PC-3 (cell line): ENCODE measurements around the gene LINS1. TPM values are rescaled to one million over a fixed set of nuclear protein-coding genes. Genes with fewer than 3 reads are reported as not detected.

Source experiments
- ATAC-seq: fragments of 200-7000 bp; cut with Tn5 transposase; 2 replicates; pipeline ENCODE4 v1.9.1; 2020; ENCODE audit warnings: mild to moderate bottlenecking, moderate library complexity
- BruUV-seq: library from RNA; stranded (reverse); fragments of 400-500 nt; replicated peaks from 2 replicates; lab custom pipeline; 2021; lab: Mats Ljungman, UMichigan
- CTCF ChIA-PET: fragments of 300-600 bp; sonication (Branson Sonifier 250); formaldehyde crosslinking; loops from one replicate; lab custom pipeline; 2022; ENCODE audit warnings: antibody characterized with exemption; lab: Charles Lee
- POLR2A ChIA-PET: fragments of 300-600 bp; sonication (Branson Sonifier 250); formaldehyde crosslinking; loops from one replicate; lab custom pipeline; 2022; ENCODE audit warnings: antibody characterized with exemption; ENCODE audit not compliant: unreplicated experiment; lab: Charles Lee
- DNase-seq: peaks from one replicate; pipeline ENCODE4 v3.0.0-alpha.2; 2015
- H2AFZ ChIP-seq: fragments of 300-600 bp; sonication (generic); 2 replicates; pipeline ENCODE4 v1.6.0; 2016; ENCODE audit warnings: antibody characterized with exemption, low read length
- H3F3A ChIP-seq: fragments of 300-600 bp; sonication (generic); one replicate; pipeline ENCODE4 v1.6.0; 2017; ENCODE audit warnings: antibody characterized with exemption, low read length, control low read depth, mild to moderate bottlenecking; ENCODE audit not compliant: unreplicated experiment
- H3K27ac ChIP-seq: fragments of 300-600 bp; sonication (generic); 2 replicates; pipeline ENCODE4 v1.5.1; 2016; ENCODE audit warnings: mild to moderate bottlenecking, low read length
- H3K27me3 ChIP-seq: fragments of 300-600 bp; sonication (generic); 2 replicates; pipeline ENCODE4 v1.6.1; 2016; ENCODE audit warnings: low read length, mixed read lengths
- H3K36me3 ChIP-seq: fragments of 300-600 bp; sonication (generic); 2 replicates; pipeline ENCODE4 v1.6.1; 2016; ENCODE audit warnings: low read depth, mixed run types, low read length, mixed read lengths
- H3K4me1 ChIP-seq: fragments of 300-600 bp; sonication (generic); 2 replicates; pipeline ENCODE4 v1.5.1; 2016; ENCODE audit warnings: low read length; ENCODE audit not compliant: insufficient read depth
- H3K4me2 ChIP-seq: fragments of 300-600 bp; sonication (generic); 2 replicates; pipeline ENCODE4 v1.6.0; 2016; ENCODE audit warnings: low read length
- H3K4me3 ChIP-seq: fragments of 300-600 bp; sonication (generic); 2 replicates; pipeline ENCODE4 v1.5.1; 2016; ENCODE audit warnings: mild to moderate bottlenecking, low read length, mixed read lengths
- H3K79me2 ChIP-seq: fragments of 300-600 bp; sonication (generic); 2 replicates; pipeline ENCODE4 v1.6.1; 2017; ENCODE audit warnings: low read length, mixed read lengths
- H3K9ac ChIP-seq: fragments of 300-600 bp; sonication (generic); 2 replicates; pipeline ENCODE4 v1.6.0; 2016; ENCODE audit warnings: mild to moderate bottlenecking, low read length
- H3K9me2 ChIP-seq: fragments of 300-600 bp; sonication (generic); replicated peaks from 2 replicates; pipeline ENCODE4 v1.6.1; 2016; ENCODE audit warnings: mixed run types, low read length, mixed read lengths
- H3K9me3 ChIP-seq: fragments of 300-600 bp; sonication (generic); 2 replicates; pipeline ENCODE4 v1.6.1; 2016; ENCODE audit warnings: low read length, mixed read lengths
- H4K20me1 ChIP-seq: fragments of 300-600 bp; sonication (generic); 2 replicates; pipeline ENCODE4 v1.6.1; 2016; ENCODE audit warnings: low read length, mixed read lengths
- EZH2 ChIP-seq: fragments of 300-600 bp; sonication (generic); IDR thresholded peaks from one replicate; pipeline ENCODE4 v1.6.1; 2017; ENCODE audit warnings: antibody characterized with exemption, mild to moderate bottlenecking, low read length; ENCODE audit not compliant: unreplicated experiment
- EZH2phosphoT487 ChIP-seq: fragments of 300-600 bp; sonication (generic); IDR thresholded peaks from 2 replicates; pipeline ENCODE4 v1.6.1; 2018; ENCODE audit warnings: mild to moderate bottlenecking, antibody characterized with exemption, low read length, borderline replicate concordance
- intact Hi-C: fragments of 100-400 bp; cut with micrococcal nuclease; formaldehyde crosslinking; loops from 2 replicates; pipeline ENCODE4 v1.9.0; 2023
- total RNA-seq: library from RNA; depleted of rRNA; stranded (reverse); fragments of >200 nt; gene quantifications from 2 replicates; pipeline ENCODE4 v1.2.3, GENCODE V29; 2014
- TF ChIP-seq, protein P1 (sequence below): fragments of 300-600 bp; sonication (generic); conservative IDR thresholded peaks from 2 replicates; pipeline ENCODE4 v1.5.1; 2017; ENCODE audit warnings: antibody characterized with exemption, low read depth, mild to moderate bottlenecking, low read length

Gene LINS1
- total RNA-seq, 1 experiment from 2014 or later = 8.5 TPM

DNA sequence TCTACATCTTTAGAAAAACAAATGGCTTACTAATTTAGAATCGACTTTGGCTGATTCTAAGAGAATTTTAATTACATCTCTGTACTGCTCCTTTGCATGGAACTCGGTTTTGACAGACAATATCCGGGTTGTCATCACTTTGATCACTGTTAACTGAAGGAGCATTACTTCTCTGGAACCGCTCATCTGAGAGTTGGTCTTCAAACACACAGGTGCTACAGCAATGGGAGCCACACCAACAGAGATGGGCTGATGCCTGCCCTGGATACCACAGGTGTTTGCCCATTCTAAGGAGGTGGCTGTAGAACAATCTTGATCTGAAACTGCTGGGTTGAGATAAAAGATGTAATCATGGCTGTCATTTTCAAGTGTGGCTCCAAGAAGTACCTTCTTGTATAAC is 21.6 kb downstream of the LINS1 start:
- H3F3A ChIP-seq = no peaks in the 10 kb centered on the region
- H3K4me3 ChIP-seq = no peak overlapping the region
- CTCF ChIA-PET = no interaction called here
- ATAC-seq = no peak
- H3K9ac ChIP-seq = no peak overlapping the region
- H3K4me2 ChIP-seq = no peak overlapping the region
- H4K20me1 ChIP-seq = no peaks in the 10 kb centered on the region
- H3K9me3 ChIP-seq = 0 out of 2 replicates have a peak, but pooled peaks cover 6% of the 10 kb centered on the region
- no peak for DNase-seq
- H3K9me2 ChIP-seq = no peaks in the 10 kb centered on the region
- peaks cover 8% of the 10 kb centered on the region for H3K36me3 ChIP-seq
- H2AFZ ChIP-seq = no peak overlapping the region
- POLR2A ChIA-PET = no interaction called here
- BruUV-seq = no TSS peak
- no peaks in the 10 kb centered on the region for H3K79me2 ChIP-seq
- TF ChIP-seq, protein P1, sequence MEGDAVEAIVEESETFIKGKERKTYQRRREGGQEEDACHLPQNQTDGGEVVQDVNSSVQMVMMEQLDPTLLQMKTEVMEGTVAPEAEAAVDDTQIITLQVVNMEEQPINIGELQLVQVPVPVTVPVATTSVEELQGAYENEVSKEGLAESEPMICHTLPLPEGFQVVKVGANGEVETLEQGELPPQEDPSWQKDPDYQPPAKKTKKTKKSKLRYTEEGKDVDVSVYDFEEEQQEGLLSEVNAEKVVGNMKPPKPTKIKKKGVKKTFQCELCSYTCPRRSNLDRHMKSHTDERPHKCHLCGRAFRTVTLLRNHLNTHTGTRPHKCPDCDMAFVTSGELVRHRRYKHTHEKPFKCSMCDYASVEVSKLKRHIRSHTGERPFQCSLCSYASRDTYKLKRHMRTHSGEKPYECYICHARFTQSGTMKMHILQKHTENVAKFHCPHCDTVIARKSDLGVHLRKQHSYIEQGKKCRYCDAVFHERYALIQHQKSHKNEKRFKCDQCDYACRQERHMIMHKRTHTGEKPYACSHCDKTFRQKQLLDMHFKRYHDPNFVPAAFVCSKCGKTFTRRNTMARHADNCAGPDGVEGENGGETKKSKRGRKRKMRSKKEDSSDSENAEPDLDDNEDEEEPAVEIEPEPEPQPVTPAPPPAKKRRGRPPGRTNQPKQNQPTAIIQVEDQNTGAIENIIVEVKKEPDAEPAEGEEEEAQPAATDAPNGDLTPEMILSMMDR = no peak
- no peak for TF ChIP-seq EZH2
- no peak for TF ChIP-seq EZH2phosphoT487
- intact Hi-C loops = no loop called here
- no peaks in the 10 kb centered on the region for H3K27me3 ChIP-seq
- H3K27ac ChIP-seq = no peak overlapping the region
- H3K4me1 ChIP-seq = no peaks in the 10 kb centered on the region

DNA sequence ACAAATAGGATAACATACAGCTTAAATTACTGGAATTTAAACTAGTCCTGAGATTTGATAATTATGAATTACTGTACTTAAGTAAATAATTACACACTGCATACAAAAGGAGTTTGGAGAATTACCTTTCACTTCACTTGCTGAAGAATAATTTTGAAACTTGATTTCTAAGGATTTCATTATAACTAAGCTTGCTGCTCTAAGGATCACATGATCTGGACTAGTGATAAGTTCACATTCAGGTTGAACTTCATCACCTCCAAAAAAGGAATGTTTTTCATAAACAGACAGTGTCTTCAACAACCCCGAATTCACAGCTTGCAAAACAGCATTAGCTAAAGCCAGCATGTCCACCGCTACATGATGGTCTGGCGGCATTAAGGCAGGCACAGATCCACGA is 28.5 kb downstream of the LINS1 start:
- H3K27ac ChIP-seq = no peak overlapping the region
- BruUV-seq = no TSS peak
- DNase-seq (no peak), ATAC-seq (no peak)
- CTCF ChIA-PET = interaction anchor here (0.7 kb wide), 1 partner anchor 196 kb away, joined by 3 read pairs; no protein-coding TSS in a partner anchor
- no peak overlapping the region for H3K9ac ChIP-seq
- H3K4me2 ChIP-seq = no peak overlapping the region
- H3K4me3 ChIP-seq = no peak overlapping the region
- H2AFZ ChIP-seq = no peak overlapping the region
- no peaks in the 10 kb centered on the region for H3K9me2 ChIP-seq
- POLR2A ChIA-PET = interaction anchor here (0.6 kb wide), 1 partner anchor 25 kb away, joined by 12 read pairs; no protein-coding TSS in a partner anchor
- H3K79me2 ChIP-seq = no peaks in the 10 kb centered on the region
- TF ChIP-seq EZH2phosphoT487 = no peak
- TF ChIP-seq, protein P1 = no peak
- no peak for TF ChIP-seq EZH2
- no peaks in the 10 kb centered on the region for H3F3A ChIP-seq
- no peaks in the 10 kb centered on the region for H3K4me1 ChIP-seq
- H3K36me3 ChIP-seq = peaks cover 20% of the 10 kb centered on the region
- H3K9me3 ChIP-seq = no peaks in the 10 kb centered on the region
- no peaks in the 10 kb centered on the region for H3K27me3 ChIP-seq
- intact Hi-C loops = loop anchor here (2.0 kb wide), 1 partner anchor 65 kb away; no protein-coding TSS in a partner anchor
- H4K20me1 ChIP-seq = no peaks in the 10 kb centered on the region

GRCh38 chr15:100572362-100572983 is 29.5 kb downstream of the LINS1 start:
- Histone ChIP-seq H3K4me3 (no peak overlapping the region), H3K4me2 (no peak overlapping the region), H3K9me2 (no peaks in the 10 kb centered on the region), H4K20me1 (no peaks in the 10 kb centered on the region), H3K4me1 (no peaks in the 10 kb centered on the region), H3K27ac (no peak overlapping the region), H3K79me2 (no peaks in the 10 kb centered on the region), H2AFZ (no peak overlapping the region), H3K36me3 (peaks cover 20% of the 10 kb centered on the region), H3F3A (no peaks in the 10 kb centered on the region), H3K27me3 (no peaks in the 10 kb centered on the region), H3K9ac (no peak overlapping the region), H3K9me3 (no peaks in the 10 kb centered on the region)
- ChIA-PET CTCF (interaction anchor here (0.6 to 1.0 kb wide), 3 partner anchors 30 to 1556 kb away, joined by 3 to 9 read pairs (median 3); partner anchors contain the start of genes ASB7 and LINS1), POLR2A (no interaction called here)
- ATAC-seq (no peak), DNase-seq (peak; percentile 58)
- intact Hi-C loops = loop anchor here (1.0 to 2.0 kb wide), 2 partner anchors 64 to 222 kb away; no protein-coding TSS in a partner anchor
- TF ChIP-seq EZH2phosphoT487 = no peak
- TF ChIP-seq, protein P1 = peak; percentile 66
- BruUV-seq = no TSS peak
